Left ventricle myocardium inferior (tissue), 1 donor: ENCODE measurements around the gene ADGRG1. TPM values are rescaled to one million over a fixed set of nuclear protein-coding genes. Genes with fewer than 3 reads are reported as not detected.

Source experiments
- DNase-seq: peaks from one replicate; pipeline ENCODE4 v3.0.0-alpha.2; 2020
- H3K27ac ChIP-seq: fragments of 200-600 bp; replicated peaks from 2 replicates; pipeline ENCODE4 v1.8.0; 2021
- H3K27me3 ChIP-seq: fragments of 200-600 bp; 2 replicates; pipeline ENCODE4 v1.8.0; 2021; ENCODE audit warnings: low read depth
- H3K36me3 ChIP-seq: fragments of 200-600 bp; 2 replicates; pipeline ENCODE4 v1.8.0; 2021
- H3K4me1 ChIP-seq: fragments of 200-600 bp; 2 replicates; pipeline ENCODE4 v1.8.0; 2021
- H3K4me3 ChIP-seq: fragments of 200-600 bp; 2 replicates; pipeline ENCODE4 v1.8.0; 2021; ENCODE audit warnings: mild to moderate bottlenecking, moderate library complexity
- H3K9me3 ChIP-seq: fragments of 200-600 bp; replicated peaks from 2 replicates; pipeline ENCODE4 v1.8.0; 2021
- CTCF ChIP-seq: fragments of 200-600 bp; IDR thresholded peaks from 2 replicates; pipeline ENCODE4 v1.8.0; 2021; ENCODE audit warnings: antibody characterized with exemption, mild to moderate bottlenecking, borderline replicate concordance
- intact Hi-C: fragments of 100-400 bp; cut with micrococcal nuclease; formaldehyde crosslinking; loops from one replicate; pipeline ENCODE4 v1.11.0; 2022
- total RNA-seq: library from RNA; stranded (reverse); fragmentation: NEBNext Ultra II Directional; extraction: Animal tissue kit (Norgen Biotek cat#: 25700); gene quantifications from one replicate; pipeline ENCODE4 v1.2.1, GENCODE V29; 2021
- donor health status: DM: no; HTN: yes; CAD: no; lungs with severe emphysema.

Gene ADGRG1
- total RNA-seq, 1 donor from 2014 or later, result 21.3 TPM

- no peak for TF ChIP-seq CTCF
- intact Hi-C loops, result no loop called here
- peaks cover 89% of the 10 kb centered on the region for H3K4me1 ChIP-seq
Observed at GRCh38 chr16:57643910-57644309, 15.5 kb downstream of the ADGRG1 start.

DNA sequence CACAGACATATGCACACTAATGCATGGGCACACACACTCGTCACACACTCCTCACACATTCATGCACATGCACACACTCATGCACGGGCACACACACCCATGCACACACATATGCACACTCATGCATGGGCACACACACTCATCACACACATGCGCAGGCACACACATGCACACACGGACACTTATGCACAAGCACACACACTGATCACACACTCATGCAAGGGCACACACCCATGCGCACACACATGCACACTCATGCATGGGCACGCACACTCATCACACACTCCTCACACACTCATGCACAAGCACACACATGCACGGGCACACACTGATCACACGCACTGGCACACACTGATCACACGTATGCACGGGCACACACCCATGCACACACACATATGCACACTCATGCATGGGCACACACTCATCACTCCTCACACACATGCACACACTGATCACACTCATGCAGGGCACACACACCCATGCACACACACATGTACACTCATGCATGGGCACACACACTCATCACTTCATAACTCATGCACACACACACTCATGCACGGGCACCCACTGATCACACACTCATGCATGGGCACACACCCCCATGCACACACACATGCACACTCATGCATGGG, 16.1 kb downstream of the ADGRG1 start:
- Histone ChIP-seq H3K27me3 (peaks cover 14% of the 10 kb centered on the region), H3K4me3 (no peak overlapping the region), H3K36me3 (no peaks in the 10 kb centered on the region), H3K4me1 (peaks cover 83% of the 10 kb centered on the region), H3K27ac (peak overlapping the region; percentile 93), H3K9me3 (no peaks in the 10 kb centered on the region)
- DNase-seq, result no peak
- intact Hi-C loops, result no loop called here
- TF ChIP-seq CTCF, result no peak

More at GRCh38 chr16:57643910-57644309, 15.5 kb downstream of the ADGRG1 start:
- Histone ChIP-seq H3K36me3 (no peaks in the 10 kb centered on the region), H3K4me3 (no peak overlapping the region), H3K9me3 (no peaks in the 10 kb centered on the region), H3K27me3 (peaks cover 14% of the 10 kb centered on the region), H3K27ac (peak overlapping the region; percentile 93)
- no peak for DNase-seq

- Histone ChIP-seq H3K27me3 (peaks cover 14% of the 10 kb centered on the region), H3K4me1 (peaks cover 76% of the 10 kb centered on the region), H3K4me3 (peak overlapping the region; percentile 39), H3K27ac (peak overlapping the region; percentile 90), H3K36me3 (no peaks in the 10 kb centered on the region), H3K9me3 (no peaks in the 10 kb centered on the region)
- intact Hi-C loops, result no loop called here
- DNase-seq, result no peak
- TF ChIP-seq CTCF, result no peak
Observed at GRCh38 chr16:57645169-57645568, 16.7 kb downstream of the ADGRG1 start.

DNA sequence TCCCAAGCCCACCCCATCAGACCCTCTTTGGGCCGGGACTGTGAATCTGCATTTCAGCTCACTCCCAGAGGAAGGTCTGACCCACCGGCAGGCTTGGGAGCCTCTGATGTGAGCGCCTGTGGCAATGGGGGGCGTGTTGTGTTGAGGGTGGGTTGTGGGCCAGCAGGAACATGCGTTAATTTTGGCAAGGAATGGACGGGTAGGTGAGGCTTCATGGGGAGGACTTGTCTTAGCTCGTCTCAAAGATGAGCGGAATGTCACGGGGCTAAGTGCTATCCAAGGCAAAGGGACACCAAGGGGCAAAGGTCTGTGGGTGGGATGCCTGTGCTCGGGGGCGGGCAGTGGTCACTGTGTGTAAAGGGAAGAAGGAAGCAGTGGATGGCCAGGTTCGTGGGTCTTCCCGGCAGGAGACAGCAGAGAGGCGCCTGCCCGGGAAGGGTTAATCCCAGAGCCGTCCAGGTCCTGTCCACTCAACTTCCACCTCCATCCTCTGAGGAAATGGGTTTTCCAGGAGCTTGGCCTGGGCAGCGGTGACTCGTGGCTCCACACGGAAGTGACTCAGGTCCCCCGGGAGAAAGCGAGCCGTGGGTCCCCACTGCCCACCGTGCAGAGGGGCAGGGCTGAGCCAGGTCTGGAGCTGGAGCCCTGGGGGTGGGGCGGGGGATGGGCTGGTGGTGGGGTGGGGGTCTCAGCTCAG, 17.4 kb downstream of the ADGRG1 start:
- Histone ChIP-seq H3K4me3 (peak overlapping the region; percentile 39), H3K36me3 (peaks cover under 1% of the 10 kb centered on the region), H3K4me1 (peaks cover 70% of the 10 kb centered on the region), H3K27ac (peak overlapping the region; percentile 90), H3K27me3 (peaks cover 14% of the 10 kb centered on the region), H3K9me3 (no peaks in the 10 kb centered on the region)
- TF ChIP-seq CTCF, result no peak
- peak; percentile 60 for DNase-seq
- intact Hi-C loops, result no loop called here

GRCh38 chr16:57646388-57647039, 18.1 kb downstream of the ADGRG1 start:
- H3K4me1 ChIP-seq, result peaks cover 63% of the 10 kb centered on the region
- no peaks in the 10 kb centered on the region for H3K9me3 ChIP-seq
- peak overlapping the region; percentile 90 for H3K27ac ChIP-seq
- DNase-seq, result no peak
- H3K27me3 ChIP-seq, result peaks cover 14% of the 10 kb centered on the region
- no peak for TF ChIP-seq CTCF
- intact Hi-C loops, result no loop called here
- H3K36me3 ChIP-seq, result peaks cover 7% of the 10 kb centered on the region
- H3K4me3 ChIP-seq, result peak overlapping the region; percentile 39
